Activated CD8-positive, alpha-beta T cell treated with anti-CD3 and anti-CD28 coated beads for 36 hours (primary cell): ENCODE measurements around the gene KRT86. TPM values are rescaled to one million over a fixed set of nuclear protein-coding genes. Genes with fewer than 3 reads are reported as not detected.

Experiments used
- ATAC-seq: fragments of 200-7000 bp; cut with Tn5 transposase; one replicate; pipeline ENCODE4 v1.10.0; 2021; ENCODE audit warnings: mild to moderate bottlenecking, moderate library complexity
- CTCF ChIA-PET: fragments of 350-600 bp; sonication (Branson Sonifier 250); formaldehyde crosslinking; loops from one replicate; lab custom pipeline; 2021; ENCODE audit warnings: antibody characterized with exemption; lab: Charles Lee
- POLR2A ChIA-PET: fragments of 350-600 bp; sonication (Branson Sonifier 250); formaldehyde crosslinking; loops from one replicate; lab custom pipeline; 2021; ENCODE audit warnings: antibody characterized with exemption; lab: Charles Lee
- DNase-seq: peaks from one replicate; pipeline ENCODE4 v3.0.0-alpha.2; 2020
- H3K27ac Mint-ChIP-seq: one replicate; pipeline ENCODE4 v1.8.0; 2021; ENCODE audit warnings: mild to moderate bottlenecking, mixed read lengths
- H3K27me3 Mint-ChIP-seq: one replicate; pipeline ENCODE4 v1.8.0; 2021; ENCODE audit warnings: mixed read lengths
- H3K36me3 Mint-ChIP-seq: one replicate; pipeline ENCODE4 v1.8.0; 2021; ENCODE audit warnings: low read depth, mixed read lengths
- H3K4me1 Mint-ChIP-seq: one replicate; pipeline ENCODE4 v1.8.0; 2021; ENCODE audit warnings: low read depth, mixed read lengths
- H3K4me3 Mint-ChIP-seq: one replicate; pipeline ENCODE4 v1.8.0; 2021; ENCODE audit warnings: mild to moderate bottlenecking, moderate library complexity, mixed read lengths
- H3K9me3 Mint-ChIP-seq: one replicate; pipeline ENCODE4 v1.8.0; 2021; ENCODE audit warnings: mixed read lengths
- intact Hi-C: fragments of 100-400 bp; cut with micrococcal nuclease; formaldehyde crosslinking; loops from one replicate; pipeline ENCODE4 v1.10.0; 2022
- total RNA-seq, 2 experiments: library from RNA; stranded (reverse); gene quantifications; one replicate each; pipeline ENCODE4 v1.2.3, GENCODE V29; 2021
- TF ChIP-seq, protein P1 (sequence below): fragments of 200-600 bp; IDR thresholded peaks from one replicate; pipeline ENCODE4 v1.8.0; 2022; ENCODE audit warnings: antibody characterized with exemption, mild to moderate bottlenecking

KRT86 gene
- total RNA-seq, 2 experiments from 2014 or later: not detected

GRCh38 chr12:52318241-52318990 is 44.0 kb downstream of the KRT86 start:
- Mint-ChIP-seq H3K4me1 (no peaks in the 10 kb centered on the region), H3K27ac (no peak overlapping the region), H3K4me3 (no peak overlapping the region), H3K27me3 (peaks cover 12% of the 10 kb centered on the region), H3K36me3 (no peaks in the 10 kb centered on the region), H3K9me3 (no peaks in the 10 kb centered on the region)
- ATAC-seq (no peak), DNase-seq (no peak)
- CTCF ChIA-PET: interaction anchor here (0.6 to 1.5 kb wide), 3 partner anchors 9 to 178 kb away, joined by 3 to 5 read pairs (median 3); no protein-coding TSS in a partner anchor
- POLR2A ChIA-PET: no interaction called here
- TF ChIP-seq, protein P1, sequence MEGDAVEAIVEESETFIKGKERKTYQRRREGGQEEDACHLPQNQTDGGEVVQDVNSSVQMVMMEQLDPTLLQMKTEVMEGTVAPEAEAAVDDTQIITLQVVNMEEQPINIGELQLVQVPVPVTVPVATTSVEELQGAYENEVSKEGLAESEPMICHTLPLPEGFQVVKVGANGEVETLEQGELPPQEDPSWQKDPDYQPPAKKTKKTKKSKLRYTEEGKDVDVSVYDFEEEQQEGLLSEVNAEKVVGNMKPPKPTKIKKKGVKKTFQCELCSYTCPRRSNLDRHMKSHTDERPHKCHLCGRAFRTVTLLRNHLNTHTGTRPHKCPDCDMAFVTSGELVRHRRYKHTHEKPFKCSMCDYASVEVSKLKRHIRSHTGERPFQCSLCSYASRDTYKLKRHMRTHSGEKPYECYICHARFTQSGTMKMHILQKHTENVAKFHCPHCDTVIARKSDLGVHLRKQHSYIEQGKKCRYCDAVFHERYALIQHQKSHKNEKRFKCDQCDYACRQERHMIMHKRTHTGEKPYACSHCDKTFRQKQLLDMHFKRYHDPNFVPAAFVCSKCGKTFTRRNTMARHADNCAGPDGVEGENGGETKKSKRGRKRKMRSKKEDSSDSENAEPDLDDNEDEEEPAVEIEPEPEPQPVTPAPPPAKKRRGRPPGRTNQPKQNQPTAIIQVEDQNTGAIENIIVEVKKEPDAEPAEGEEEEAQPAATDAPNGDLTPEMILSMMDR: no peak
- intact Hi-C loops: no loop called here

GRCh38 chr12:52319097-52319496 is 44.7 kb downstream of the KRT86 start:
- no peaks in the 10 kb centered on the region for H3K36me3 Mint-ChIP-seq

DNA sequence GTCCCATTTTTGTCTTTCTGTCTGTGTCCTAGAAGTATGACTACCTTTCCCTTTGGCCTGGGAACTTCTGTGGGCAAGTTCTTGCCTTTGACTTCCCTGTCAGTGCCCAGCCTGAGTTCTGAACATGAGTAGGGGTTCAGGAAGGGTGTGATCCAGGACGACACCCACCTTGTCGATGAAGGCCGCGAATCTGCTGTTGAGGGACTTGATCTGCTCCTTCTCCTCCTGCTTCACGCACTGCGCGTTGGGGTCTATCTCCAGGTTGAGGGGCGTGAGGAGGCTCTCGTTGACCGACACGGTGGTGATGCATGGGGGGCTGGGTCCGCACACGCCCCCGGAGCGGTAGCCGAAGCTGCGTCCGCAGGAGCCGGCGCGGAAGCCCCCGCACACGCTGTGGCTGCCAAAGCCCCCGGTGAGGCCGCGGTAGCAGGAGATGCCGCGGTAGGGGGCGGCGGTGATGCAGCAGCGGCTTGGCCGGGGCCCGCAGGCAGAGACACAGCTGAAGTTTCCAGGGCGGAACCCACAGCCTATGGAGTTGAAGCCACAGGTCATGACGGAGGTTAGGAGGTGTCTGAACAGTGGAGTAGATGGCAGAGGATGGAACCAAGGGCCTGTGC is 46.4 kb downstream of the KRT86 start, which contains the start of gene KRT83:
Gene KRT83 (minus strand): TSS at position 615 of the 617 bp plus-strand sequence. CDS start 63 bp downstream, at position 552.
- Mint-ChIP-seq H3K4me1 (no peaks in the 10 kb centered on the region), H3K4me3 (no peak within 1 kb of the TSS), H3K36me3 (no peaks in the 10 kb centered on the region), H3K9me3 (no peaks in the 10 kb centered on the region), H3K27ac (no peak within 1 kb of the TSS), H3K27me3 (peaks cover 10% of the 10 kb centered on the region)
- TF ChIP-seq, protein P1: no peak
- ChIA-PET CTCF (interaction anchor here (1.1 kb wide), 1 partner anchor 40 kb away, joined by 3 read pairs; no protein-coding TSS in a partner anchor), POLR2A (no interaction called here)
- no peak for DNase-seq
- intact Hi-C loops: no loop called here
- no peak for ATAC-seq

More at GRCh38 chr12:52319097-52319496, 44.7 kb downstream of the KRT86 start:
- intact Hi-C loops: no loop called here
- TF ChIP-seq, protein P1: no peak
- ChIA-PET CTCF (interaction anchor here (1.1 to 1.5 kb wide), 2 partner anchors 9 to 179 kb away, joined by 3 to 4 read pairs; no protein-coding TSS in a partner anchor), POLR2A (no interaction called here)
- ATAC-seq: no peak
- Mint-ChIP-seq H3K4me3 (no peak overlapping the region), H3K27me3 (peaks cover 10% of the 10 kb centered on the region), H3K27ac (no peak overlapping the region), H3K9me3 (no peaks in the 10 kb centered on the region), H3K4me1 (no peaks in the 10 kb centered on the region)
- DNase-seq: no peak

DNA sequence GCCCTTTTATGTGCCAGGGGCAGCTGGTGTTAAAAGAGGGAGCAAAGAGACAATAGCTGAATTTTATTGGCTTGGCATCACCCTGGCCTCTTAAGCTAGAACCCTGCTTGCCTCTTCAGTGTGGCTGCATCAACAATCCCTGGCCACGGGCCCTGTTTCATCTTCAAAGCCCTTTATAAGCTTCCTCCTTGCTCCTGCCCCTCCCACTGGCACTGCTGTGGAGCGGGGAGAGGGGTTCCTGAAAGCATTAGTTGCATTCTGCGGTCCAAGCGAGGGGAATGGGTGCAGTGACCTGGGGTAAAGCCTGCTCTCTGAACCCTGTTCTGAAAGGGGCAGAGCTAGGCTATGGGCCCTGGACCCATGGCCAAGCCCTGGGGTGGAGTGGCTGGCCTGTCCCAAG is 47.0 kb downstream of the KRT86 start:
- ChIA-PET CTCF (interaction anchor here (1.1 kb wide), 1 partner anchor 40 kb away, joined by 3 read pairs; no protein-coding TSS in a partner anchor), POLR2A (no interaction called here)
- intact Hi-C loops: no loop called here
- Mint-ChIP-seq H3K9me3 (no peaks in the 10 kb centered on the region), H3K36me3 (no peaks in the 10 kb centered on the region), H3K27me3 (peaks cover 11% of the 10 kb centered on the region), H3K27ac (no peak overlapping the region), H3K4me3 (no peak overlapping the region), H3K4me1 (no peaks in the 10 kb centered on the region)
- TF ChIP-seq, protein P1: no peak
- ATAC-seq (no peak), DNase-seq (no peak)
